SKM-1 (cell line): ENCODE measurements around the gene SIMC1.
"Not testable (repeated sequence)": the region's sequence is repeated elsewhere in the genome, so short reads cannot be mapped to it uniquely, and the experiment has no call there.

ENCODE experiments used
- DNase-seq: peaks from one replicate; lab custom pipeline; 2025; ENCODE audit not compliant: unreplicated experiment; lab: John Stamatoyannopoulos, UW

Gene SIMC1

DNA sequence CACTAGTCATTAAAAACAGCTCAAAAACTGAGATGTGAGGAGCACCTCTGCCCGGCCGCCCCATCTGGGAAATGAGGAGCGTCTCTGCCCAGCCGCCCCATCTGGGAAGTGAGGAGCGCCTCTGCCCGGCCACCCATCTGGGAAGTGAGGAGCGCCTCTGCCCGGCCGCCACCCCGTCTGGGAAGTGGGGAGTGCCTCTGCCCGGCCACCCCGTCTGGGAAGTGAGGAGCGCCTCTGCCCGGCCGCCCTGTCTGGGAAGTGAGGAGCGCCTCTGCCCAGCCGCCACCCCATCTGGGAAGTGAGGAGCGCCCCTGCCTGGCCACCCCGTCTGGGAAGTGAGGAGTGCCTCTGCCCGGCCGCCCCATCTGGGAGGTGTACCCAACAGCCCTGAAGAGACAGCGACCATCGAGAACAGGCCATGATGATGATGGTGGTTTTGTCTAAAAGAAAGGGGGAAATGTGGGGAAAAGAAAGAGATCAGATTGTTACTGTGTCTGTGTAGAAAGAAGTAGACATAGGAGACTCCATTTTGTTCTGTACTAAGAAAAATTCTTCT is 23.7 kb upstream of the SIMC1 start:
- not testable (repeated sequence) for DNase-seq

DNA sequence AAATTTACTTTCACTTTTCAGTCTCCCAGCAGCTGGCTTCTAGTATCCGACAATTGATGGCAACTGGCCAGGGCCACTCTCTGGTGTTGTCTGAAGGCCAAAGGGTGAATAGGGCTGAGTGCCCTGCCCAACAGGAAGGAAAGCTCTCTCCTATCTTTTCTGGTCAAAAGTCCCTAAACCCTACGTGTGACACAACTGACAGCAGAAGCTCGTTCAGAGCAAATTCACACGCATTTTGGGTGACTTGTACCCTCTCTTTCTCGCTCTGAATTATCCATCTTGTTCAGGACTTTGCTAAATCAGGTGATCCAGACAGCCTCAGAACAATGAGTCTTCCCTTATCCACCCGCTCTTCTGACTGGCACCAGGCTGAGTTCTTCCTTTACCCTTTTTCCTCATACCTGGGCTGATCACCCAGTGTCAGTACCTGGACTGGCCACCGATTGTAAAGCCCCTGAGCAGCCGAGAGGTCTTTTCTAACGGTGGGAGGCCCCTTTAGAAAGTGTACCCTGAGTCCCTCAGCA is 21.8 kb upstream of the SIMC1 start:
- not testable (repeated sequence) for DNase-seq

GRCh38 chr5:176217188-176217729 is 21.0 kb upstream of the SIMC1 start:
- not testable (repeated sequence) for DNase-seq

- DNase-seq = not testable (repeated sequence)
Measured at GRCh38 chr5:176217764-176218163, 20.5 kb upstream of the SIMC1 start.

DNA sequence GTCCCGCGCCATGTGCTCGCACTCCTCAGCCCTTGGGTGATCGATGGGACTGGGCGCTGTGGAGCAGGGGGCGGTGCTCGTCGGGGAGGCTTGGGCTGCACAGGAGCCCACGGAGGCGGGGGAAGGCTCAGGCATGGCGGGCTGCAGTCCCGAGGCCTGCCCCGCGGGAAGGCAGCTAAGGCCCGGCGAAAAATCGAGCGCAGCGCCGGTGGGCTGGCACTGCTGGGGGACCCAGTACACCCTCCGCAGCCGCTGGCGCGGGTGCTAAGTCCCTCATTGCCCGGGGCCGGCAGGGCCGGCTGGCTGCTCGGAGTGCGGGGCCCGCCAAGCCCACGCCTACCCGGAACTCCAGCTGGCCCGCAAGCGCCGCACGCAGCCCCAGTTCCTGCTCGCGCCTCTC is 16.2 kb upstream of the SIMC1 start:
- DNase-seq = not testable (repeated sequence)

DNA sequence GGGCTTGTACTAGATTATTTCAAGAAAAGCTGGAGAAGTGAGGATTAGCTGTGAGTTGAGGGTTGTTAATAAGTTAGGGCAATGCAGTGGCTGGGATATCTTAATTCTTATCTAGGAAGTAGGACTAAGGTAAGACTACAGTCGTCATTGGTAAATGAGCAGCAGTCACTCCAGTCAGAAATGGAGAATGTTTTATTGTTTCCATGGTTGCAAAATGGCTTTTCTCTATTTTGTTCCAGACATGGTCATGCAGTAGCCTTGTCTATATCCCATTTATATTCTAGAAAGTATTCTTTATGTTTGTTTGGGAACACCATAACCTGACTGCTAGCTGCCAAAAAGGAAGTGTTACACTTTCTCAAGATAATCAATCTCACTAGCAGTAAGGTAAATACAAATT is 9.9 kb upstream of the SIMC1 start:
- DNase-seq = not testable (repeated sequence)

GRCh38 chr5:176233253-176233652 is 5.0 kb upstream of the SIMC1 start:
- DNase-seq = not testable (repeated sequence)

DNA sequence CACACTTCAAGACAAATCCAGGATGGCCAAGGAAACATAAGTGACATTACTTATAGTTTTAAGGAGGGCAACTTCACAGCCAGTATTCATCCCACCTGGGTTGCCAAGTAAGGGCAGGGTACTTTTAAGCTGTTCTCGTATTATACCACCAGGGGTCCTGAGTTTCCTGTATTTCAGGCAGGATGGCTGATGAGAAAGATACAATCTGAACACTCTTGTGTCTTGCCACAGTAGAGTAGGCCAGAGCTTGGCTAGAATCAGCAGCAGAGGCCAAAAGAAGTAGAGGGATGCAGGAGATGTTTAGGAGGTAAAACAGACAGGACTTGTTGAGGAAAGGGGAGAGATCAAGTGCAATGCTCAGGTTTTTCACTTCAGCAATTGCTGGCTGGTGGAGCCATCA is 3.1 kb upstream of the SIMC1 start:
- not testable (repeated sequence) for DNase-seq

GRCh38 chr5:176238645-176239283 is 540 bp downstream of the SIMC1 start:
- DNase-seq = not testable (repeated sequence)

- not testable (repeated sequence) for DNase-seq
Measured at GRCh38 chr5:176239304-176239703, 1.1 kb downstream of the SIMC1 start.

GRCh38 chr5:176244318-176244717 is 6.1 kb downstream of the SIMC1 start:
- DNase-seq = not testable (repeated sequence)

DNA sequence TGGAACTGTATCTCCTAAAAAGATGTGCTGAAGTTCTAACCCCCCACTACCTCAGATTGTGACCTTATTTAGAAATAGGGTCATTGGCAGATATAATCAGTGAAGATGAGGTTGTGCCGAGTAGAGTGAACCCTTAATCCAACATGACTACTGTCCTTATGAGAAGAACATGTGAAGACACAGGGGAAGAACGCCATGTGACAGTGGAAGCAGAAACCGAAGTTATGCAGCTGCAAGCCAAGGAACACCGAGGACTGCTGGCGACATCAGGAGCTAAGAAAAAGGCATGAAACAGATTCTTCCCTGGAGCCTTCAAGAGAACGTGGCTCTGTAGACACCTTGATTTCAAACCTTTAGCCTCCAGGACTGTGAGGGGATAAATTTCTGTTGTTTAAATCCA is 6.8 kb downstream of the SIMC1 start:
- DNase-seq = not testable (repeated sequence)

DNA sequence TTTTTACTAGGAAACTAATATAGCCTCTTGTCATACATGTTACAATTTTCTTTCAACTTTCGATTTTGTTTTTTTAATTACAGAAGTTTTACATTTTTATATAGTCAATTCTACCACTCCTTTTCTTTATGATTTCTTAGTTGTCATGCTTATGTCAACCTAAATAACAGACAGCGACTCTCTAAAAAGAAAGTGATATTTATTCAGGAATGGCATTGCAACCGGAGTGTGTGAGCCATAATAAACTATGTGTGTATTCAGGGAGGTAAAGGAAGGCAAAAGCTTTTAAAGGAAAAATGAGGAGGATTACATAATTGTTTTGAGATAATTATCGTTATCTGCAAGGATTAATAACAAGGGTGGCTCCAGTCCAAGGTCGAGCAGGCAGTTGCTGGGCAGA is 7.3 kb downstream of the SIMC1 start:
- DNase-seq = not testable (repeated sequence)

GRCh38 chr5:176250691-176251090 is 12.5 kb downstream of the SIMC1 start:
- DNase-seq = not testable (repeated sequence)

DNA sequence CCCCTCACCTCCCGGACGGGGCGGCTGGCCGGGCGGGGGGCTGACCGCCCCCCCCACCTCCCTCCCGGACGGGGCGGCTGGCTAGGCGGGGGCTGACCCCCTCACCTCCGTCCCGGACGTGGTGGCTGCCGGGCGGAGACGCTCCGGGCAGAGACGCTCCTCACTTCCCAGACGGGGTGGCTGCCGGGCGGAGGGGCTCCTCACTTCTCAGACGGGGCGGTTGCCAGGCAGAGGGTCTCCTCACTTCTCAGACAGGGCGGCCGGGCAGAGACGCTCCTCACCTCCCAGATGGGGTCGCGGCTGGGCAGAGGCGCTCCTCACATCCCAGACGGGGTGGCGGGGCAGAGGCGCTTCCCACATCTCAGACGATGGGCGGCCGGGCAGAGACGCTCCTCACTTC is 13.9 kb downstream of the SIMC1 start:
- not testable (repeated sequence) for DNase-seq

DNA sequence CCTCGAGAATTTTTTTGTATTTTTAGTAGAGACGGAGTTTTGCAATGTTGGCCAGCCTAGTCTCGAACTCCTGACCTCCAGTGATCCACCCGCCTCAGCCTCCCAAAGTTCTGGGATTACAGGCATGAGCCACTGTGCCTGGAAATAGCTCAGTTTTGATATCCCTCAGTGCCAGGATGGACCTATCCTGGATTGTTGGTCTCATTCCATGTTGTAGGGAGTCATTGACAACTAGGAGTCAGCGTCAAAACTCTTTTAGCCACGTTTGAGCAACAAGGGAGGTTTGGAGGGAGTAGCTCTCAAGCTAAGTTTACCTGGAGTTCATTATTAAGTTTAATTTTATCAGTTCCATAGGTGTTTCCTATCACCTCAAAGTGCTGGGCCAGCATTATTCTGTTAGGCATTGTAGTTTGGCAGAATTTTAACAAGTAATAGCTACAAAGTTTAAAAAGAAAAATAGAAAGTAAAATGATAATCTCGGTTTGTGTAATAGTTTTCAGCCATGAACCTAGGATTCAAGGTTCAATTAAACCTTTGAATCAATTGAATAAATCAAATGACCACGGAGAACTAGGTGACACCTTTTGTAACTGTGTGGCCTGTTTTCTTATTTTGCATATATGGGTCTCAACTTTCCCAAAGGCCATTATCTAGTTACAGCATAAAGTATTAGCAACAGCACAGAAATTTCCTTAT is 15.3 kb downstream of the SIMC1 start:
- DNase-seq = not testable (repeated sequence)

DNA sequence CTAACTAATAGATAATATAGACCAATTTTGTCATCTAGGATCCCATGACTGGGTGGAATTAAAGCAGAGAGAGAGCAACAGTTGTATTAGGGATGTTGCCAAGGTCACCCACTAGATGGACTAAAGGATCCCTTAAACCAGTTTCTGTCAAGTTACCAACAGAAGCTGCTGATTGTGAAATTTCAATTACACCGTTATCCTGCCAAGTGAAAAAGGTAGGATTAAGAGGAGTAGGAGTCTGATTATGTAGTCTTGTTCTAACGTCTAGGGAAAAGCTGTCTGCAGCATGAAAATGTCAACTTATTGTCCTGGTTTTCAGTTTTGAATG is 15.8 kb downstream of the SIMC1 start:
- not testable (repeated sequence) for DNase-seq

DNA sequence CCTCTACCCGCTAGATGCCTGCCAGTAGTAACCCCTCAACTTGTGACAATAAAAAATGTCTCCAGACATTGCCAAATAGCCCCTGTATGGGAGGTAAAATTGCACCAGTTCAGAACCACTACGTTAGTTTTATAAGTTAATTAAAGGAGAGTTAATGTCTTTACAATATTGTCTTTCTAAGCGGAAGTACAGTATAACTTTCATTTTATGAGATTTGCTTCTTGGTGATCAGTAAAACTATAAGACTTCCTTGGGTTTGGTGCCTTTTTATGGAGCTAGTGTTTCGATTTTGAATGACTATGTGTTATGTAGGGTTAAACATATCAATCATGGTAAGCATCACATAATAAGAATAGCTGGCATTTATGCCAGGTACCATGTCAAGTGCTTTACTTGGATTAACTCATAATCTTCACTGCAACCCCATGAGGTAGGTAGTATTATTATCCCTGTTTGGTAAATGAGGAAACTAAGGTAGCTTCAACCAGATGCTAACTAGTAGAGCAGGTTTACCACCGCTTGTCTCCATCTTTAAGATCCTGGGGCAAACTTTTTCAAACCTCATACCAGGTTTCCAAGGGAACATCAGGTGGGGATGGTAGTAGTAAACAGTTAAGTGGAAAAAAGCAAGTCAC is 19.8 kb downstream of the SIMC1 start:
- not testable (repeated sequence) for DNase-seq

DNA sequence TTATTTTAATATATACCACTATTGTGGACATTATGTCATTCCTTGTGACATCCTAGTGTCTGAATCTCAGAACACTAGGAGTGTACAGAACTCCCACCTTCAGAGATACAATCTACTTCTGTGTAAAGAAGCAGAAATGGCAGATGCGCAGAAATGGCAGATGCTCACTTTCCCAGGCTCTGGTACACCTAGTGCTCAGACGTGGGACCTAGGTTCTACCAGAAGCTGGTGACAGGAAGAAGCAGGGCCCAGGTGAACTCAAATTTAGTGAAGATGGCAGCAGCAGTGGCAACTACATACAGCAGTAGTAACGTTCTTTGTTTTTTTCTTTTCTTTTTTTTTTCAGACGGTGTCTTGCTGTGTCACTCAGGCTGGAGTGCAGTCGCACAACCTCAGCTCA is 22.5 kb downstream of the SIMC1 start:
- DNase-seq = not testable (repeated sequence)

DNA sequence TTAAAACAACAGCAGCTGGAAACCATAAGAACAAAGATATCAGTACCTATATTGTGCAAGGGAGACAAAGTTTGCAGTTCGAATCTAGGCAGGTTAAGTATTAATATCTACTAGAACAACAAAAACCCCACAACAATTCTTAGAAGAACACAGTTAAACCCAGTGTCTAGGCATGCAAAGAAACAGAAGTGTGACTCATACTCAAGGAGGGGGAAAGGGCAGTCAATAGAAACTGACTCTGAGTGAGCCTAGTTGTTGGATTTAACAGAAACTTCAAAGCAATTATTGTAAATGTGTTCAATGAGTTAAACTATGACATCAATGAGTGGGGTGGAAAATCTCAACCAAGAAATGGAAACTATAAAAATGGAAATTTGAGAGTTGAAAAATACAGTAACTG is 28.2 kb downstream of the SIMC1 start:
- DNase-seq = not testable (repeated sequence)

DNA sequence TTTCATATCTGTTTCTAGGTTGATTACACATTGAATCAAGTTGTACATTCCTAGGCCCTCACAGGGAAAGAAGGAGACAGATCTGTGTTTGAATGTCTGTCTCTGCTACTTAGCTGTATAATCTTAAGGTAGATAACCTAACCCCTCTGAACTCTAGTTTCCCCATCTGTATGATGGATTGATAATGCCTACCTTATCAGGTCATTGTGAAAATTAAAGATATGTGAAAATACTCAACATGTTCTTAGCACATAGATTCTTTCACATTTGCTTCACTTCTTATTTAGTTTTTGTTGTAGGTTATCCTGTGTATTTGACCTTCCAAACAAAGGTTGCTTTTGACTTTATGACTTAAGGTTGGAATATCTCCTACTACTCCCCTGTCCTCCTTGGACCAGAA is 50.8 kb downstream of the SIMC1 start:
- DNase-seq = not testable (repeated sequence)
